Stimulated activated effector memory CD8-positive, alpha-beta T cell treated with anti-CD3 and anti-CD28 coated beads, Interleukin-12 subunit alpha, Interleukin-12 subunit beta, amount 100 ng/mL, for 72 hours (primary cell): Measurements from ENCODE around the gene ZFP92.
A peak's percentile ranks its signal among the peaks of the same experiment; 100 is the strongest.
"Not testable (repeated sequence)": the region's sequence is repeated elsewhere in the genome, so short reads cannot be mapped to it uniquely, and the experiment has no call there.

Experiments
- ATAC-seq: fragments of 150-1000 bp; cut with Tn5 transposase; 2 replicates; pipeline ENCODE4 v1.10.0; 2021
- DNase-seq, 2 donors: peaks; one replicate each; pipeline ENCODE4 v3.0.0; 2021 to 2022; ENCODE audit warnings: low spot score in 2 of 2
- H3K27ac Mint-ChIP-seq: one replicate; pipeline ENCODE4 v1.8.0; 2022; ENCODE audit warnings: mild to moderate bottlenecking, mixed read lengths
- H3K36me3 Mint-ChIP-seq: one replicate; pipeline ENCODE4 v1.8.0; 2022; ENCODE audit warnings: mild to moderate bottlenecking, mixed read lengths
- H3K4me1 Mint-ChIP-seq: one replicate; pipeline ENCODE4 v1.8.0; 2022; ENCODE audit warnings: mixed read lengths
- H3K4me3 Mint-ChIP-seq: one replicate; pipeline ENCODE4 v1.8.0; 2022; ENCODE audit warnings: mild to moderate bottlenecking, mixed read lengths
- H3K9me3 Mint-ChIP-seq: one replicate; pipeline ENCODE4 v1.8.0; 2022; ENCODE audit warnings: mixed read lengths

Gene ZFP92

GRCh38 chrX:153397256-153397960 is 13.9 kb upstream of the ZFP92 start:
- ATAC-seq, result no peak
- no peak for DNase-seq
- H3K4me1 Mint-ChIP-seq, result peaks cover 19% of the 10 kb centered on the region

GRCh38 chrX:153398275-153398960 is 12.9 kb upstream of the ZFP92 start:
- no peak overlapping the region for H3K4me3 Mint-ChIP-seq
- no peaks in the 10 kb centered on the region for H3K36me3 Mint-ChIP-seq
- no peak overlapping the region for H3K27ac Mint-ChIP-seq
- H3K4me1 Mint-ChIP-seq, result peaks cover 19% of the 10 kb centered on the region
- no peaks in the 10 kb centered on the region for H3K9me3 Mint-ChIP-seq
- ATAC-seq (no peak), DNase-seq (no peak)

More at GRCh38 chrX:153397256-153397960, 13.9 kb upstream of the ZFP92 start:
- no peak overlapping the region for H3K27ac Mint-ChIP-seq
- no peak overlapping the region for H3K4me3 Mint-ChIP-seq
- H3K36me3 Mint-ChIP-seq, result no peaks in the 10 kb centered on the region
- H3K9me3 Mint-ChIP-seq, result no peaks in the 10 kb centered on the region

GRCh38 chrX:153400146-153401132 is 10.8 kb upstream of the ZFP92 start:
- no peak overlapping the region for H3K4me3 Mint-ChIP-seq
- no peaks in the 10 kb centered on the region for H3K9me3 Mint-ChIP-seq
- ATAC-seq (peak; percentile 78), DNase-seq (peak; percentile 56 to 70)
- no peak overlapping the region for H3K27ac Mint-ChIP-seq
- H3K36me3 Mint-ChIP-seq, result no peaks in the 10 kb centered on the region
- H3K4me1 Mint-ChIP-seq, result peaks cover 7% of the 10 kb centered on the region

GRCh38 chrX:153401133-153401764 is 10.0 kb upstream of the ZFP92 start, which contains the start of gene PNMA6E:
PNMA6E (minus strand) TSS chrX:153401350; CDS start chrX:153398849, 2,501 bp downstream.
- Mint-ChIP-seq H3K4me3 (no peak within 1 kb of the TSS), H3K27ac (no peak within 1 kb of the TSS), H3K4me1 (peaks cover 5% of the 10 kb centered on the region)

GRCh38 chrX:153404333-153404732 is 6.9 kb upstream of the ZFP92 start:
- not testable (repeated sequence) for H3K4me1 Mint-ChIP-seq, H3K27ac Mint-ChIP-seq, DNase-seq, H3K36me3 Mint-ChIP-seq, H3K9me3 Mint-ChIP-seq, H3K4me3 Mint-ChIP-seq
- peak; percentile 40 for ATAC-seq

More at GRCh38 chrX:153401133-153401764, 10.0 kb upstream of the ZFP92 start, which contains the start of gene PNMA6E:
- Mint-ChIP-seq H3K36me3 (no peaks in the 10 kb centered on the region), H3K9me3 (no peaks in the 10 kb centered on the region)
- DNase-seq (no peak), ATAC-seq (no peak)

- H3K36me3 Mint-ChIP-seq, result no peaks in the 10 kb centered on the region
- DNase-seq (no peak), ATAC-seq (no peak)
- H3K4me1 Mint-ChIP-seq, result peaks cover 5% of the 10 kb centered on the region
- H3K9me3 Mint-ChIP-seq, result no peaks in the 10 kb centered on the region
- H3K27ac Mint-ChIP-seq, result no peak overlapping the region
- H3K4me3 Mint-ChIP-seq, result no peak overlapping the region
These were observed 5.8 kb upstream of the ZFP92 start for GRCh38 chrX:153405426-153405825.

GRCh38 chrX:153406011-153406410 is 5.3 kb upstream of the ZFP92 start:
- Mint-ChIP-seq H3K4me3 (no peak overlapping the region), H3K9me3 (no peaks in the 10 kb centered on the region), H3K4me1 (peaks cover 5% of the 10 kb centered on the region), H3K36me3 (no peaks in the 10 kb centered on the region), H3K27ac (no peak overlapping the region)
- ATAC-seq, result no peak
- DNase-seq, result no peak

GRCh38 chrX:153406903-153407302 is 4.4 kb upstream of the ZFP92 start:
- H3K9me3 Mint-ChIP-seq, result no peaks in the 10 kb centered on the region
- H3K4me1 Mint-ChIP-seq, result peaks cover 7% of the 10 kb centered on the region
- H3K27ac Mint-ChIP-seq, result no peak overlapping the region
- H3K36me3 Mint-ChIP-seq, result no peaks in the 10 kb centered on the region
- DNase-seq, result no peak
- H3K4me3 Mint-ChIP-seq, result no peak overlapping the region
- no peak for ATAC-seq

GRCh38 chrX:153407736-153408135 is 3.5 kb upstream of the ZFP92 start:
- H3K36me3 Mint-ChIP-seq, result no peaks in the 10 kb centered on the region
- DNase-seq, result no peak
- peaks cover 13% of the 10 kb centered on the region for H3K4me1 Mint-ChIP-seq
- no peak overlapping the region for H3K4me3 Mint-ChIP-seq
- no peak for ATAC-seq
- no peak overlapping the region for H3K27ac Mint-ChIP-seq
- no peaks in the 10 kb centered on the region for H3K9me3 Mint-ChIP-seq

- Mint-ChIP-seq H3K4me1 (peaks cover 13% of the 10 kb centered on the region), H3K27ac (no peak overlapping the region), H3K9me3 (no peaks in the 10 kb centered on the region), H3K36me3 (no peaks in the 10 kb centered on the region), H3K4me3 (no peak overlapping the region)
- no peak for DNase-seq
- no peak for ATAC-seq
These were observed 3.0 kb upstream of the ZFP92 start for GRCh38 chrX:153408221-153408721.

- ATAC-seq (no peak), DNase-seq (no peak)
- no peaks in the 10 kb centered on the region for H3K9me3 Mint-ChIP-seq
- no peak overlapping the region for H3K4me3 Mint-ChIP-seq
- no peaks in the 10 kb centered on the region for H3K36me3 Mint-ChIP-seq
- no peak overlapping the region for H3K27ac Mint-ChIP-seq
- peaks cover 13% of the 10 kb centered on the region for H3K4me1 Mint-ChIP-seq
These were observed 2.4 kb upstream of the ZFP92 start for GRCh38 chrX:153408871-153409351.

GRCh38 chrX:153409414-153410101 is 1.7 kb upstream of the ZFP92 start:
- ATAC-seq (no peak), DNase-seq (no peak)
- Mint-ChIP-seq H3K27ac (no peak overlapping the region), H3K4me1 (peaks cover 13% of the 10 kb centered on the region), H3K36me3 (no peaks in the 10 kb centered on the region), H3K9me3 (no peaks in the 10 kb centered on the region), H3K4me3 (no peak overlapping the region)

- H3K9me3 Mint-ChIP-seq, result no peaks in the 10 kb centered on the region
- ATAC-seq (no peak), DNase-seq (no peak)
- no peak overlapping the region for H3K4me3 Mint-ChIP-seq
- H3K27ac Mint-ChIP-seq, result no peak overlapping the region
- H3K4me1 Mint-ChIP-seq, result peaks cover 13% of the 10 kb centered on the region
- H3K36me3 Mint-ChIP-seq, result no peaks in the 10 kb centered on the region
These were observed 899 bp upstream of the ZFP92 start for GRCh38 chrX:153410373-153410772.

- peak overlapping the region; percentile 80 for H3K4me3 Mint-ChIP-seq
- DNase-seq (no peak), ATAC-seq (no peak)
These were observed 401 bp upstream of the ZFP92 start for GRCh38 chrX:153410888-153411254.

More at GRCh38 chrX:153410888-153411254, 401 bp upstream of the ZFP92 start:
- Mint-ChIP-seq H3K4me1 (peaks cover 10% of the 10 kb centered on the region), H3K9me3 (no peaks in the 10 kb centered on the region), H3K27ac (peak overlapping the region; percentile 77), H3K36me3 (no peaks in the 10 kb centered on the region)
